ENCODE measurements around the gene LEF1.

Gene LEF1

DNA sequence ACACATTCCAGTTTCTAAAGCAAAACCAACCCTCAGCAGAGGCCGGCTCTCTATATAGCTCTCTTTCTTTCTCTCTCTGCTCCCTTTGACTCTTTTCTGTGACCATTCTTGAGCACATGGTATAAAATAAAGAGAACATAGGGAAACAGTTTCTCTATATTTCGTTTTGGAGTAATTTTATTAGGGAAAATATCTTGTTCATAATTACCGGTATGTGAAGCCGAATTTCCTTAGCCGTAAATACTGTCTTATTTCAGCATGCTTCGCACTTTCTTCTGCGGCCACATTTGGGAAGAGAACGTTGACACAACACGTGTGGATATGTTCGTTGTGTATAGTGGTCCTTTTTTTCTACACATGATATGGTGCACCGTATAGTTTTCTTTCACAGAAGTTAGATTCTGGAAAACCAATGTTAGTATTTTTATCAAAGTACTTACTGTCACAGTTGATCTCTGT, 4.9 kb upstream of the LEF1 start:
- no peak for DNase-seq

DNA sequence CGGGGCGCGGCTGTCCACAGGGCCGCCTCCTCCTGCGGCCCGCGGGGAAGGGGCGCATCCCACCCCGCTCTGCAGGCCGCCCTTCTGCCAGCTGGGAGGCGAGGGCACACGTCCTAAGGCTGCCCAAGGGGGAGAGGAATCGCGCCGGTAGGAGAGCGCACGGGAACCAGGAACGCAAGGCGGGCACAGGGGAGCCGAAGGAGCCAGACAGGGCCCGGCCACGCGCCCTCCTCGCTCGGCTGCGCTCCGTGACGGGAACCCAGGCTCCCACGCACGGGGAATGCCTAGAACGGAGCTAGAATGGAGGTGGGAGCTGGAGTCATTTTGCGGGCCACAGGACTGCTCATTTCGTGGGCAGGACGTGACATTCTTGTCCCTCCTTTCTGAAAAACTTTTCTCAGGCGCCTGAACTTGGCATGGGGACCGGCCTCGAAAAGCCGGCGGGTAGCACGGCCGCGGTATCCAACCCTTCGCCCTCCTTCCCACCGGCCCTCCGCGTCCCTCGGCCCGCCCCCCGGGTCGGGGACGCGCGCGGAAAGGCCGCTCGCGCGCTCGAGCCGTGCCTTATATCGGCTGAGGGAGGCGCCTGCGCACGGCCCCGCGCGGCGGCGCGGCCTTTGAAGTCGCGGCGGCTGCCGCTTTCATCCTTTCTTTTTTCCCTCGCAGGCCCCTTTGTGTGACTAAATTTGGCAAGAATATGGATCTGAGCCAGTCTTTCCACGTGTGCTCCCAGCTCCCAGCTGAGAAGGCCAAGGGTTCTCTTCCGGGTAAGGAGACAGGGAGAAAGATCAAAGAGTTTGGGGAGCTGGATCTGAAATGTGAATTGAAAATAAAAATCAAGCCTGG, 4.2 kb upstream of the LEF1 start:
- peak; percentile 9 for DNase-seq

DNA sequence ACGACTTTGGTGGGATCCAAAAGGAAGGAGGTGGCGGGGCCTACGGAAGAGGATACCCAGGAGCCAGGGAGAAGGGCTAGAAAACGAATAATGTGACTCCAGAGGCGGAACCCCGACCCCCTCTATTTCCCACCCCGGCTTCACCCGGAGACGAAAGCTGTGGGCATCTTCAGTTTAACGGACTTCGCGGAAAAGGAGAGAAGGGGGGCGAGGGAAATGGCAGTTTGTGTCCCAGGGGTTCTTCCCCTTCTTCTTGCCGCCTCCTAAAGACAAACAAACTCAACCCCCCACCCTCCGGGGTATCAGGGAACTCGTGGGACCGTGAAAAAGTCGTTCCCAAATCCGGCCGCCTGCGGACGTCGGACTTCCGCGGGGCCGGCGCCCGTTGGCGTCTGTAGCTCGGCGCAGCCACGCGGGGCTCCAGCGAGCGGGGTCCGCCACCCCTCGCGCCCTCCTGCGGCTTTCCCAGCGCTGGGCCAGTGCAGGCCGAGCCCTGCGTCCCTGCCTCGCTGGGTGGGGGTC, 3.6 kb upstream of the LEF1 start:
- no peak for DNase-seq

DNA sequence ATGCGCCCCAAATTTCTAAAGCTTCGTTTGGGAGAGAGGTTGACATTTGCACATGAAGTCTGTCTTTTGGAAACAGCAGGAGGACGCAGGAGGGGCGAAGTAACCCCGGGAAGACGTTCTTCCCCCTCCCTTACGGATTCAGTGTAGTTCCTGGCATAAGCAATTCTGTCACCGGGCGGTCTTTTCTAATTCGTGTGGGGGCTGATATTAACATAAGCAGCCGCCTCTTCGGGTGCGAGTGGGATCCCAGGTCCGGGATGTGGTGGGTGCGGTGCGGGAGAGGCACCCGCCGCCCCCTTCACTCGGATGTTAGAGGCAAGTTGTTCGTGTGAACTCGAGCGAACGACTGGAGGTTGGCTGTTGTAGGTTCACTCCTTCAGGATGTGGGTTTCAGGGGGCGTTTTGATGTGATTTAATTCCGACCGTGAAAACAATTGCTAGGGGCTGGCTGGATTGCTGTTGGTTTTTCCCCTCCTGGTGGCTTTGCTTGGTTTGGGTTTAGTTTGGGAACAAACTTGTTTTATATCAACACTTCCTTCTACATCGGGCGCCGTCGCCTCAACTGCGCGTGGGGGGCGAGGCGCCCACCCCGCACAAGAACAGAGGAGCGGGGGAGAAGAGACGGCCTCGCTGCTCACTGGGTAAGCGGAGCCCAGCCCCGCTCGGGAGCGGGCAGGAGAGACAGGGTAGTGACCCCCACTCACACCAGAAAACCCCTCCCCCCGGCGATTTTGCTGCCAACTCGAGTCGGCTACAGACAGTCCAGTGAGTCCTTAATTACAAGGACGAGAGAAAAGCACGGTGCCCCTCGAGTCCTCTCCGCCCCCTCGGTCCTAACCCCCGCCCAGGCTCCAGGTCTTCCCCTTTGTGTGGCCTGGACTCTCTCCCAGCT, 2.9 kb upstream of the LEF1 start:
- no peak for DNase-seq

DNA sequence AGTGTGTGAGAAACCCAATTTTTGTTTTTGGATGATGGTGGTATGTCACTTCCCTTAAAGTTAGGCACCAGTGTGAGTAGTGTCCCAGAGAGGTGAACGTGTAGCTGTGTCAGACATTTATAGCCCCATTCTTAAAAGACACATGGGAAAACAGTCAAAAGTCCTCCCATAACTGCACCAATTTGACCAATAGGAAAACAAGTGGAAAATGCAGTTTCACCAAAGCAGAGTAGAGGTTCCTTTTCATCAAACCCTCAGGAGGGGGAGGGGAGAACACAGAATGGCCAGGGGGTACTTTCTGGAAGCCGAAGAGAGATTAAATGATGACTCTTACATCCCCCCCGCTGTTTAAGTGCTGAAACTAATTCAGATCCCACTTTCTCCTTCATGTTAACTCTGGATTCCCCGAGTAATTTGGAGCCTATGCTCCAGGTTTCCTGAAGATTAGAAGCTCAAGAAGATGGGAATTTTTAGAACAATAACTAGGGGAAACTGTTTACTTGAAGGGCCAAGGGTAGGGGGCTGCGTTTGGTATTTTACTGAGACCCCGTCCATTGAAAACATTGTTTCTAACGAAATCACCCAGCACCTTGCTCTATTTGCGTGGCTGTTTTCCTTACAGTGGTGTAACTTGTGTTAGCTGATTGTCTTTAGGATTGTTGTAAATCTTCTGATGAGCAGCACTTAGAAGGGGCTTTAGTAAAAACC, 2.1 kb upstream of the LEF1 start:
- no peak for DNase-seq

DNA sequence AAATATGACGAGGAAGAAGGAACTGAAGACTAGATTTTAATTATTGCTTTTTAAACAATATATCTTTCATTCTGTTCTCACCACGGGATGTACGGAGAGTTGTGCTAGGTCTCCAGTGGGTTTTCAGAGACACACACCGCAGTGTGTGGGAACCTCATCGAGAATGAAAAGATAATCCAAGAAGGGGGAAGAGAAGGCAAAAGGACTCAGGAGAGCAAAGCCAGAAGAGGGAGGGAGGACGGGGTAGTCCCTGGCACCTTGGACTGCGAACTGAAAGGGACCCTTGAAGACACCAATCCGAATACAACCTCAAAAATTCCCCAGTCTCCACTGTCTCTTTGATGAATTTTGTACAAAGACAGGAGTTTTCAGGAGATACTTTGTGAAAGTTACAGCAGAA, 932 bp upstream of the LEF1 start:
- no peak for DNase-seq

DNA sequence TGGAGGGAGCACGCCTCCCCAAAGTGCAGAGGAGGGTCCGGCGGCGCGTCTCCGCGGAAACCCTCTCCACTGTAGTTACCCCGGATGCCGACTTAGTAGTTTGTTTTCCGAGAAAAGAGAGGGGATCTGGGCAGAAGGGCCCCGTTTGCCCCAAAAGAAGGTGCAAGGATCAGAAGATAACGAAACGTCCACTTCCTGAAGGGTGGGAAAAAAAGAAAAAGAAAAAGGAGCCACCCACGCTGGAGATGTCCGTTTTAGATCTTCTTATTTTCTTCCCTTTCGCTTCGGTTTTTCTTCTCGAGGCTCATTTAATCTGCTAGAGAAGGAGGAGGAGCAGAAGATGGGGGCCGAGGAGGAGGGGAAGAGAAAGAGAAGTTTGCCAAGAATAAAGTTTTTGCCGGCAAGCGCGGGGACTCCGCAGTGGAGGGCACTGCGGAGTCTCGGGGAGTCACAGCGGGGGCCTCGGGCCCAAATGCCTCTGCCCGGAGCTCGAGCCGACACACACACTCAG, 517 bp downstream of the LEF1 start:
- no peak for DNase-seq

DNA sequence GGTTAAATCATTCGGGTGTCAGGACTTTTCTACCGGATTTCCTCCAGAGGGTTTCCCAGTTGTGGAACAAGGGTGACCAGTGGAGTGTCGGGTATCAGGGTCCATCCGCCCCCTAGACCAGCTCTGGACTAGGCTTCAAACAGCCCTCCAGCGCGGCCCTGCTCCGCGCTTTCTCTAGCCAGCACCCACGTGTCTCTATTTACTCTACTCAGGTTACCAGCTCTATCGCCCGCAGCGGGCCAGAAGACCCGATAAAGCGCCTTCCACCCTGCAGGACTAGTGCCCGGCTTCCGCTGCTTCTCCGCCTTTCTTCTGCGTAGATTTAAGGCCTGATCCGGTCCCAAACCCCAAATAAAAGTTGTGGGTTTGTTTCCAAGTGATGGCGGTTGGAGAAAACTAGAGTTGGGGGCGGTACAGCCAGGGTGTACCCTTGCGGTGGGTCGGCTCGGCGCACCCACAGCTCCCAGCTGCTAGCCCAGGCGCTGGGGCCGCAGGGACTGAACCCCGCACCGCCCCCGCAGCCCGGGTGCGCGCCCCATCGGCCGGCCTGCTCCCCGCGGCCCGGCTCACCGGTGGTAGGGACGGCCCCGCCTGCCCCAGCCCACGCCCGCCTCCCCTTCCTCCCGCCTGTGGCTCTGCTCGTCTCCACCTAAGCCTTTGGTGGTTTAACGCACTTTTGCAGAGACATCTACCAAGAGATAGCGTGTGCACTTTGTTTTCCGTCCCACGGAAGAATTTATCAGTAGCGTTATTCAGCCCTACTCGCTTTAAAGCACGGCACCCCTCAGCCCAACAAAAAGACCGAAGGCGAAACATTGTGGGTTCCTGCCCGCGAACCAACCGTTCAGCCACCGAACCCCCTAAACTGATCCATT, 2.1 kb downstream of the LEF1 start:
- no peak for DNase-seq

DNA sequence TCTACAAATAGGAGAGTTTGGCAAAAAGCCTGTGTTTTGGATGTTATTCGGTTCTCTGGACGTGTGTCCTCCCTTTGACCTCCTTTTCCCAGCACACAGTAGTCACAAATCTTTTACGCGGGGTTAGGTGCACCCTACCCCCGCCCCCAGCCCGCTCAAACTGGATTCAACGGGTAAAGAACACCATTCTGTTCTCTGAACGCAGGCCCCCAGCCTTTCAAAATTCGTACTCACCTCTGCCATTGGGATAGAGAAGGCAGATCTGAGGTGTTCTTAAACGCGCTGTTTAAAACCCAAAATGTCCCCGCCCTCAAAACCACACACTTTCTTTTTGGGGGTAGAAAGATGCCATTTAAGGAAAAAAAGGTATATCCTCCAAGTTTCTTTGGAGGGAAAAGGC, 2.7 kb downstream of the LEF1 start:
- no peak for DNase-seq

DNA sequence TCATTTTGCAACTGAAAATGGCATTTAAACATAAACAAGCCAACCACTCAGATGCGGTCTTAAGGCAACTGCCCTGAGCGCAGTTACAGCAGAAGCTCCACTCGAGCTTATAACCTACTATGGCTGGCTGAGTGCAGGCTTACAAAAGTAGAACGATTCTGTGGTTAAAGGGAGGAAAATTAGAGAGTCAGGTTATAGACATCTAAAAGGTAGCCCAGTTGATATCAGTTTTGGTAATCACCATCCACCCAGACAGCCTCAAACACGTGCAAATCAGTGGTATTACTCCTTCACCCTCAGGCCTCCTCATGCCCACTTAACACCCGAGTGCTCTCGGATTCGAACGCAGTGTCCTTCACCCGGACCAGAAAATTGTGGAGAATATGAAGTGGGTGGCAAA, 3.1 kb downstream of the LEF1 start:
- no peak for DNase-seq

DNA sequence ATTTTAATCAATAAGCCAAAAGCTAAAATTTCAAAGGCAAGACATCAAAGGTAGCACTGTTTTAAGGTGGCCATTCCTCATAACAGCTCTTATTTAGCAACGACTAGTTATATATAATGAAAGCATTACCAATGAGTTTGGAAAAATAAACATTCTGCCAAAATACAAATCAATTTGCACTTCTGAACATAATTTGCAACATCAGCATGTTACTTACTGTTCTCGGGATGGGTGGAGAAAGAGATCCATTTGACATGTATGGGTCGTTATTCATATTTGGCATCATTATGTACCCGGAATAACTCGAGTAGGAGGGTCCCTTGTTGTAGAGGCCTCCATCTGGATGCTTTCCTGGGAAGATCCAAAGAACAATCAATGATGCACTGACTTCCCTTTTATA, 5.4 kb downstream of the LEF1 start:
- no peak for DNase-seq

DNA sequence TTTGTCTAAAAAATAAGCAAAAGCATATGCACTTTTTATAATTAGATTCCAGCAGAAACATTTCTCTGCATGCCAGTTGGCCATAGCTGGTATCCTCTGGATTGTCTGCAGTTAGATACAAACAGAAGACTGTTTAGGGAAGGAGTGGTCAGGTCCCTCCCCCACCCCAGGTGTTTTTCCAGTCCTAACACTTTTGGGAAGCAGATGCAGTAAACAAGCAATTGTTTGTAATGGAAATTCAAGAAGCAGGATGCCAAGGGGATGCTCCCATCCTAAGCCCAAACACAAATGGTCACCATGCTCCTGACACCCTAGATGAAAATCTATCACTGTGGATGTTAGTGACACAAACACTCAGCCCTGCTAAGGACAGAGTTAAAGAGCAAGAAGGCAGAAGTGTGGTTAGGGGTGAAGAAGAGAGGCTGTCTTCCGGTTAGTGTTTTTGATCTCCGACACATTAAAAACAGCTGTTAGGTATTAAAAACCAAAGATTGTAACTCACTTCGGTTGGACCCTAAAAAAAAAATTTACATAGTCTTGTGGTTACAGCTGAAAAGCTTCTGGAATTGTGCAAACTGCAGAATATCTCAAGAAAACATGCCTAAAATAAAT, 7.9 kb downstream of the LEF1 start:
- DNase-seq, result no peak

DNA sequence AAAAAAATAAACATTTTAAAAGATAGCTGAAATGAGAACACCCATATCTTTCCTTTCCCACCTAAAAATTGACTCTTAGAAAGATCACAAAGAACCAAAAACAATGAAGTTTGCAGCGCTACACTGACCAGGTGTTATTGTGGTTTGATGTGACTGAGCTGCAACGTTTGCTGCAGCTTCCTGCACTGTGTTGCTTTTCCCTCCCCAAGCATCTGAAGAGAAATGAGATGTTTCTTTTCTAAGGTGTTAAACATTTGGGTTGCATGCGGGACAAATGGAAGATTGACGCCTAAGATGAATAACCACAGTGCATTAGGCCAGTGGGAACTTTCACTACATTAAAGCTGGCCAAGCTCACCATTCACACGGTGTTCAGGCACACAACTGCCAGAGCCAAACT, 8.9 kb downstream of the LEF1 start:
- no peak for DNase-seq

DNA sequence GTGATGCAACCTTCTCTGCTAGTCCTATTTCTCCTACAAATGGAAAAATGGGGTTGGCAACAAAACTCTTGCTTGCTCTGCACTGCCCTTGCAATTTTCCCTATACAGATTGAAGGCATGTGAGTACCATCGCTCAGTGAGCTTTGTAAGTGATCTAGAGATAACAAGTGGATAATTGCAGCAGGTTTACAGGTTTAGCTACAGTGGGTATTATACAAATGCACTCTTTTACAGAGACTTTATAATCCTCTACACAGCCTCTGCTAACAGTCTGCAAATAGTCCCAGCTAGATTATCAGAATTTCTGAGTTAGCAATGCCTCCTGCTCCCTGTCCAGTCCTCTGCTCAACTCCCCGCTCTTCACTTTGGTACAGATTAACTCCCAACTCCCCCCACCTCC, 11.1 kb downstream of the LEF1 start:
- no peak for DNase-seq

DNA sequence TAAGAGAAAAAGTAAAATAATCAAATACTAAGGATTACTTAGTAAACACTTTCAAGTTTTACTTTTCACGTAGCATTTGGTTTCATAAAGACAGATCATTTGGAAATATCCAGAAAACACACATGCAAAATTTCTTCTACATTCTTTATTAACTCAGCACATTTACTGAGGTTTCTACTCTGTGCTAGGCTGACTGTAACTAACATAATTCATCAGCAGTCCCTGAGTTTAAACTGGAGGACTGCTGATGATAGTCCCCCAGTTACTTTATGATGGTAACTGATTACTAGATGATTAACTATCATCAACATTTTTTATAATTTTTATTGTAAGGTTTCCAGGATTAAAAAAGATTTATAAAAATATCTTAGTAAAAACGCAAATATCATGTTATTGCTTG, 12.3 kb downstream of the LEF1 start:
- no peak for DNase-seq

DNA sequence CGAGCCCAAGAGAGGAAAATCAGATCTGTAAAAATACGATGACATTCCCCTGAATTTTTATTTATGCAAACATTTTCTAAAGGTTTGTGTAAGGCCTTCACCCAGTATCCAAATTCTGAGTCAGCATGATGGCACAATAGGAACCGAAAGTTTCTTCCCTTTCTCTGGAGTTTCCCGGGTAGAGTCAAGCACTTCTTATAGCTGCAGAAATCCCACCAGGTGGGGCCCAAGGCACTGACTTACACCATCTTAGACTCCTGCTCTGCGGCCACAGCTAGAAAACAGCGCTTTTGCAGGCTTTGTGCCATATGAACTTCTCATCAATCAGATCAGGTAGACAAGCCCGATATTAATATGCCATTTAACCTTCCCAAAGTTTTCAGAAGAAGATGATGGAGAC, 13.4 kb downstream of the LEF1 start:
- no peak for DNase-seq

DNA sequence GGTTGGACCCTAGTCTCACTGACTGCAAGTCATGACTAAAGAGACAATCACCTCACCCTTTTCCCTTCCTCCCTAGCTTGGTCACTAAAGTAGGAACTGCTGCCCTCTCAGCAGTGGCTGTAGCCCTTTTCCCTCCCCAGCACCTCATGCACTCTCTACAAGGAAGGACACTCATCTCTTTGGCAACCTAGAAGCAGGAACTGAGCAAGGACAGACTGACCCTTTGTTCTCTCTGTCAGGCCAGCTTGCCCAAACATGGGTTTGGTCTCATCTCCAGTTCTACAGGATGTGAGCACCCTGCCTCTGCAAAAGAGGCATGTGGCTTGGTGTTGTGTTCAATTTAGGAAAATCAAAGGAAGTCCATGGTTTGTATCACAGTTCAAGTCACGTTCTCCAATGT, 15.8 kb downstream of the LEF1 start:
- no peak for DNase-seq

DNA sequence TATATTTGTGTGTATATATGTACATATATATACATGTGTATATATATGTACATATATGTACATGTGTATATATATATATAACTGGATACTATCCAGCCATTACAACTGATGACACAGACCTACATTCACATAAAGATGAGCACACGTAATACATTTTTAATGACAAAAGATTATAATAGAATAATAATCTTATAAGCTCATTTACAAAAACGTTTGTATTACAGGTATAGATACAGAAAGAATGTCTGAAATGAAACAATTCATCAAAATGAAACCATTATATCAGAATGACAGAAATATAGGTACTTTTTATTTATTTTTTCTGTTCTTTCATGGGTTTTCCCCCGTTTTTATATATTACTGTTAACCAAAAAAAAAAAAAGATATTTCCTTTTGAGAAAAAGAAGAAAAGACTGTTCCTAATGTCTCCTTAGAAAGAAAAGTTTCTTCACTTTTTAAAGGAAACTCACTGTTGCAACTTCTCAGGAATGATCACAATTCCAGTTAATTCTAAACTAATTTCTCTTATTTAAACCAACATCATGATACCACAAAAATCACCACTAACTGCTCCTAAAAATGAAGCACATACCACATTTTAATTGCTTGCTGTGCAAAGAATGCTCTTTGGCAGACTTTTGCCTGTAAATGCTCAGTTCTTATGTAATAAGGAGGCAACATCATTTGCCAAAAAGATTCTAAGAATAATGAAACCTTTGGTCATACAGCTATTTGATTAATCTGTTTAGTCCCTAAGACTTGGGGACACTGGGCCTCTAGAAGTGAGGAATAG, 18.9 kb downstream of the LEF1 start:
- no peak for DNase-seq

DNA sequence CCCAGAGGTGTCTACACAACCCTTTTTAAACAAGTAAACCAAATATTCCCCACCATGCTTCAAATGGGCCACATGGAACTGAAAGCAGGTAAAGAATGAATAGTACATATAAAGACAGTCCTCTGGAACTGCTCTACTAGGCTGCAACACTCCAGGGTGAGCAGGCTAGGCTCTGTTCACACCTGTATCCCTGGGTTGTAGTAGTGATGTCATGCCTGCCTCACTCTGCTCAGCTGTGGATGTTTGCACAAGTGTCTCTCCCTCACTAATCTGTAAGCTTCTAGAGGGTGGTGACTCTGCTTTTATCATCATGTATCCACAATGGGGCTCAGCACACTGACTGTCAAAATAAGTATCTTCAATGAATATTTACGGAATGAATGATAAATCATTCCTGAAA, 20.4 kb downstream of the LEF1 start:
- no peak for DNase-seq

DNA sequence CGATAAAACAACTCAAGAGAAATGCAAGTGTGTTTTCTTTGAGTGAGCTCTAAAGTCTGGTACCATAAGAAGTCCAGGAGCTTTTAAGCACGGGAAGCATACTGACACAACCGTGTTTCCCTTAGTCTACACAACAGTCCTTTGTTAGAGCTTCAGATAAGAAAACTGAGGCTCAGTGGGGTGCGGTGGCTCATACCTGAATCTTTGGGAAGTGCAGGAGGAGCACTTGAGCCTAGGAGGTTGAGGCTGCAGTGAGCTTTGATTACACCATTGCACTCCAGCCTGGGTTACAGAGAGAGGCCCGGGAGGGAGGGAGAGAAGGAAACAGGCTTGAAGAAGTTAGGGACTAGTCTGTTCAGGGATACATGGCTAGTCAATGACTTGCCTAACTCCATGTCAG, 21.9 kb downstream of the LEF1 start:
- DNase-seq, result no peak

DNA sequence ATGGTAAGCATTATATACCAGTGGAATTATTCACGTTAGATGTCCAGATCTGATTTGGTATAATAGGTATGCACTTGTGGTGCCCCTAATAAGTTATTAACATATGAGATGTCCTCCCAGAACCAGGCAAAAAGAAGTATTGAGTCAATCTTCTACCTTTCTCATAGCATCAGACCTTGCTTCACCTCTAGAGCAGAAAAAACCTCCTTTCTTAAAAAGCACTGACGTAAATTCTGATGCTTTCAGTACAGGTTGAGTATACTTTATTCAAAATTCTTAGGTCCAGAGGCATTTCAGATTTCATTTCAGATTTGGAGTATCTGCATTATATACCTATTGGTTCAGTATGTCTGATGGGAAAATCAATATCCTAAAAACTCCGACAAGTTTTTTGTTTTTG, 22.4 kb downstream of the LEF1 start:
- DNase-seq, result no peak

All from NCI-H774 (cell line).